ENCODE results near the gene TCL1A. TPM values are rescaled to one million over a fixed set of nuclear protein-coding genes. Genes with fewer than 3 reads are reported as not detected.
"Not testable (repeated sequence)": the region's sequence is repeated elsewhere in the genome, so short reads cannot be mapped to it uniquely, and the experiment has no call there.

The TCL1A gene
- not detected in 2 replicates for total RNA-seq

GRCh38 chr14:95713596-95714371 is at the start of gene TCL1A:
Gene TCL1A (minus strand): TSS chr14:95714125. CDS start chr14:95714066, 59 bp downstream.
- TF ChIP-seq CTCF (conservative IDR thresholded peaks at IDR 0.05; ENCODE audit: low read depth, low read length) = no peak
- H3K4me3 ChIP-seq (ENCODE audit: low read depth, low read length) = no peak within 1 kb of the TSS
- DNase-seq (ENCODE audit: low read depth) = no peak

GRCh38 chr14:95763032-95763431 is 49.1 kb upstream of the TCL1A start:
- not testable (repeated sequence) for DNase-seq (ENCODE audit: low read depth); H3K4me3 ChIP-seq (ENCODE audit: low read depth, low read length)

- no peak for TF ChIP-seq CTCF (conservative IDR thresholded peaks at IDR 0.05; ENCODE audit: low read depth, low read length)
- no peak overlapping the region for H3K4me3 ChIP-seq (ENCODE audit: low read depth, low read length)
- no peak for DNase-seq (ENCODE audit: low read depth)
Measured at GRCh38 chr14:95761436-95761835, 47.5 kb upstream of the TCL1A start.

GRCh38 chr14:95760596-95760995 is 46.7 kb upstream of the TCL1A start:
- TF ChIP-seq CTCF (conservative IDR thresholded peaks at IDR 0.05; ENCODE audit: low read depth, low read length) = no peak
- no peak overlapping the region for H3K4me3 ChIP-seq (ENCODE audit: low read depth, low read length)
- no peak for DNase-seq (ENCODE audit: low read depth)

GRCh38 chr14:95759941-95760340 is 46.0 kb upstream of the TCL1A start:
- H3K4me3 ChIP-seq (ENCODE audit: low read depth, low read length) = no peak overlapping the region
- no peak for TF ChIP-seq CTCF (conservative IDR thresholded peaks at IDR 0.05; ENCODE audit: low read depth, low read length)
- DNase-seq (ENCODE audit: low read depth) = no peak

GRCh38 chr14:95758331-95758730 is 44.4 kb upstream of the TCL1A start:
- no peak overlapping the region for H3K4me3 ChIP-seq (ENCODE audit: low read depth, low read length)
- DNase-seq (ENCODE audit: low read depth) = no peak
- TF ChIP-seq CTCF (conservative IDR thresholded peaks at IDR 0.05; ENCODE audit: low read depth, low read length) = no peak

GRCh38 chr14:95756751-95757150 is 42.8 kb upstream of the TCL1A start:
- TF ChIP-seq CTCF (conservative IDR thresholded peaks at IDR 0.05; ENCODE audit: low read depth, low read length) = no peak
- no peak overlapping the region for H3K4me3 ChIP-seq (ENCODE audit: low read depth, low read length)
- DNase-seq (ENCODE audit: low read depth) = no peak
